ENCODE results near the gene DAAM2.
A peak's percentile ranks its signal among the peaks of the same experiment; 100 is the strongest.

DAAM2 gene

DNA sequence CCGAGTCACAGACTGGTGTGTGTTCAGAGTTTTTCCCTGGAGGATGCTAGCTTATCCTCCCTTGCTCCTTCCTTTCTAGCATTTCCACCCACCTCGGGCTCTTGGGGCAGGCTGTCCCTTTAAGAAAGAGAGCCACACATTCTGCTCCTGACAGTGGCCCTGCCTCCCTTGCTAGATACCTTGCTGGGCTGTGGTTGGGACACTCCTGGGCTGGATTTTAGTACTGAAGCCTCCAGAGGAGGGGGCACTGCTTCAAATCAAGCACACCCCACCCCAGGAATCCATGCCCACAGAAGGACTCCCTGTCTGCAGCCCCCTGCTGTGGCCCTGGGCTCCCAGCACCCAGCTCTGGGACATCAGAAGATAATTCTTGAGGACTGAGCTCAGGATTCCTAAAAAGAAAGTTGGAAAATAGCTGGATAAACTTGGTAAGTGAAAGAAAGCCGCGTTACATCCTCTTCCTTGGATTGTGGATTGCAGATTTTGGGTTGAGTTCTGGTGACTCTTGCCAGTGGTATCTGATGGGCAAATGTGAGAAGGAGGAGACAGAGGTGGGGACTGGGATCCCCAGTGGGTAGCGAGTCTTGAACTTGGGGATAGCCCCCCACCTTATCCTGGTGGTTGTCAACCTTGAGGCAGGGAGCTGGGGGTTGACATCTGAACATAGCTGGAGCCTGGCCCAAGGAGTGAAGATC, 29.0 kb downstream of the DAAM2 start:
- Mint-ChIP-seq H3K27ac (peak overlapping the region in 2 of 3 experiments; percentile 65 to 85), H3K36me3 (ENCODE audit: low read depth) (no peaks in the 10 kb centered on the region), H3K9me3 (no peaks in the 10 kb centered on the region), H3K27me3 (ENCODE audit: low read depth) (peaks cover 13% of the 10 kb centered on the region), H3K4me3 (peak overlapping the region in 1 of 3 experiments; percentile 19), H3K4me1 (peaks cover 50% of the 10 kb centered on the region)
- TF ChIP-seq, protein P1, sequence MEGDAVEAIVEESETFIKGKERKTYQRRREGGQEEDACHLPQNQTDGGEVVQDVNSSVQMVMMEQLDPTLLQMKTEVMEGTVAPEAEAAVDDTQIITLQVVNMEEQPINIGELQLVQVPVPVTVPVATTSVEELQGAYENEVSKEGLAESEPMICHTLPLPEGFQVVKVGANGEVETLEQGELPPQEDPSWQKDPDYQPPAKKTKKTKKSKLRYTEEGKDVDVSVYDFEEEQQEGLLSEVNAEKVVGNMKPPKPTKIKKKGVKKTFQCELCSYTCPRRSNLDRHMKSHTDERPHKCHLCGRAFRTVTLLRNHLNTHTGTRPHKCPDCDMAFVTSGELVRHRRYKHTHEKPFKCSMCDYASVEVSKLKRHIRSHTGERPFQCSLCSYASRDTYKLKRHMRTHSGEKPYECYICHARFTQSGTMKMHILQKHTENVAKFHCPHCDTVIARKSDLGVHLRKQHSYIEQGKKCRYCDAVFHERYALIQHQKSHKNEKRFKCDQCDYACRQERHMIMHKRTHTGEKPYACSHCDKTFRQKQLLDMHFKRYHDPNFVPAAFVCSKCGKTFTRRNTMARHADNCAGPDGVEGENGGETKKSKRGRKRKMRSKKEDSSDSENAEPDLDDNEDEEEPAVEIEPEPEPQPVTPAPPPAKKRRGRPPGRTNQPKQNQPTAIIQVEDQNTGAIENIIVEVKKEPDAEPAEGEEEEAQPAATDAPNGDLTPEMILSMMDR (IDR thresholded peaks at IDR 0.05; ENCODE audit: unreplicated experiment in 3 of 3): no peak

DNA sequence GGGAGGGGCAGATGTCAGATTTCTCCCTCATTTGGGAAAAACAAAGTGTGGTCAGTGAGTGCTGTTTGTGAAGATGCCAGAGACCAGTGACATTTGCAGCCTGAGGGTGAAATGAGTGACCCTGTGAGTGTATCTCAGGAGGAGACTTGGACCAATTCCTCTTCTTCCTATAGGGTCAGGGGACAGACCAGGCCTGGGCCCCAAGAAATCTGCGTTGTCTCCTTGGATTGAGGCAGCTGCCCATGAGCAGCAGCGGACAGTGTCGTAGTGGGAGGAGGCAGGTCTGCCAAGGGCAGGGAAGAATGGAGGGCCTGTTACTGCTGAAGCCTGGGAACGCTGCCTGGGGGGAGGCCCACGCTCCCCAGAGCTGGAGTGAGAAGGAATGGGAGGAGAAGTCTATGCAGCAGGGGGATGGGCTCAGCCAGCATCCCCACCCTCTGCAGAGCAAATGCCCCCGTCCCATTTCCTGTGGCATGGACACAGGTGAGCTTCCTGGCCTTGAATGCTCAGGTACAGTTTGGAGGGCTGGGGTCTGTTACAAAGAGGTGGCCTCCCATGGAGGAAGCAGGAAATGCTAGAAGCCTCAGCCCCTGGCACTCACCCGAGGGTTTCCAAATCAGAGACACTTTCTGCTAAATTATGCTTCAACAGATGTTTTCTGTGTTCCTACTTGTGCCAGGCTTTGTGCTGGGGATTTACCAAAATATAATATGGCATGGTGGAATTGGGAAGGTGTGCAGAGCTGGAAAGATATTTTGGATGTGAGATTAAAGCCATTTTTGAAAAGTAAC, 29.8 kb downstream of the DAAM2 start:
- no peaks in the 10 kb centered on the region for H3K36me3 Mint-ChIP-seq (ENCODE audit: low read depth)
- peak overlapping the region in 1 of 3 experiments; percentile 20 for H3K4me3 Mint-ChIP-seq
- no peaks in the 10 kb centered on the region for H3K9me3 Mint-ChIP-seq
- peaks cover 15% of the 10 kb centered on the region for H3K27me3 Mint-ChIP-seq (ENCODE audit: low read depth)
- peaks cover 50% of the 10 kb centered on the region for H3K4me1 Mint-ChIP-seq
- H3K27ac Mint-ChIP-seq: peak overlapping the region in 2 of 3 experiments; percentile 65 to 85
- TF ChIP-seq, protein P1 (IDR thresholded peaks at IDR 0.05; ENCODE audit: unreplicated experiment in 3 of 3): no peak

DNA sequence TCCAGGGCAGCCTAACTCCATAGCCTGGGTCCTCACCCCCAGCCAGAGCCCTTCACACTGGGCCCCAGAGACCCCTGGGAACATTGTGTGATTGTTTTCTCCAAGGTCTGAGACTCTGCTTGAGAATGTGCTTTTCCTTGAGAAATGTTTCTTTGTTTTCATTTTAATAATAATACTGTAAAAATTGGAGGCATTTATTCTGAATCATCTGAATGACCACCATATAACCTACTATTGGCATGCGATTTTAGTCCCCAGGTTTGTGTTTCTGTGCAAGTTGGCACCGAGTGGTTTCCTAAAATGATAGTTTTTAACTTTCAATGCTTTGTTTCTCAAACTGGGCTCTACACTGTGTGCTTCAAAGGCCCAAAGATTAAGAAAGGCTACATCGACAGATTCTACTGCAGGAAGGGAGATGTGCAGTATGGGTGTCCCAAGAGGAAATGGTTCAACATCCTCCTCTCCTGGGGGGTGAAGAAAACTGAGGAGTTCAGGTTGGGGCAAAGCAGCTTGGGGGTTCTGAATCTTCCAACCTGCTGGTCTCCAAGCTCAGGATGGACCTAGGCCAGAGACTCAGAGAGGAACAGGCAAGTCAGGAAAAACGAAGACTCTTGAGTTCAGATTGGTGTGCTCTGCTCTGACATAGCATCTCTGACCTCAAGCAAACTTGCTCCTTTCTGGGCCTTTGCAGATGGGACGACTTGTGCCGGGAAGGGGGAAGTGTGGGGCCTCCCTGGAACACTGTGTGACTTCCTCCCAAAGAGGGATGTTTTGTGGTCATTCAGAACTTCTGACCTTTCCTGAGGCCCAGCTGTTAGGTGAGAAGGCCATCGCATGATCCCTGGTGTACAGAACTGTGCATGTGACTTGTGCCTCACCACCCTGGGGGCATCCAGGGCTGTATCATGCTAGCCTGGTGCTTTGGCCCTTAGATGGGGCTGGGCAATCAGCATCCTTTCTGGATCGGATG, 31.0 kb downstream of the DAAM2 start:
- H3K4me1 Mint-ChIP-seq: peaks cover 50% of the 10 kb centered on the region
- peak overlapping the region in 2 of 3 experiments; percentile 54 to 85 for H3K27ac Mint-ChIP-seq
- H3K4me3 Mint-ChIP-seq: no peak overlapping the region
- TF ChIP-seq, protein P1 (IDR thresholded peaks at IDR 0.05; ENCODE audit: unreplicated experiment in 3 of 3): no peak
- peaks cover 19% of the 10 kb centered on the region for H3K27me3 Mint-ChIP-seq (ENCODE audit: low read depth)
- no peaks in the 10 kb centered on the region for H3K9me3 Mint-ChIP-seq
- no peaks in the 10 kb centered on the region for H3K36me3 Mint-ChIP-seq (ENCODE audit: low read depth)

DNA sequence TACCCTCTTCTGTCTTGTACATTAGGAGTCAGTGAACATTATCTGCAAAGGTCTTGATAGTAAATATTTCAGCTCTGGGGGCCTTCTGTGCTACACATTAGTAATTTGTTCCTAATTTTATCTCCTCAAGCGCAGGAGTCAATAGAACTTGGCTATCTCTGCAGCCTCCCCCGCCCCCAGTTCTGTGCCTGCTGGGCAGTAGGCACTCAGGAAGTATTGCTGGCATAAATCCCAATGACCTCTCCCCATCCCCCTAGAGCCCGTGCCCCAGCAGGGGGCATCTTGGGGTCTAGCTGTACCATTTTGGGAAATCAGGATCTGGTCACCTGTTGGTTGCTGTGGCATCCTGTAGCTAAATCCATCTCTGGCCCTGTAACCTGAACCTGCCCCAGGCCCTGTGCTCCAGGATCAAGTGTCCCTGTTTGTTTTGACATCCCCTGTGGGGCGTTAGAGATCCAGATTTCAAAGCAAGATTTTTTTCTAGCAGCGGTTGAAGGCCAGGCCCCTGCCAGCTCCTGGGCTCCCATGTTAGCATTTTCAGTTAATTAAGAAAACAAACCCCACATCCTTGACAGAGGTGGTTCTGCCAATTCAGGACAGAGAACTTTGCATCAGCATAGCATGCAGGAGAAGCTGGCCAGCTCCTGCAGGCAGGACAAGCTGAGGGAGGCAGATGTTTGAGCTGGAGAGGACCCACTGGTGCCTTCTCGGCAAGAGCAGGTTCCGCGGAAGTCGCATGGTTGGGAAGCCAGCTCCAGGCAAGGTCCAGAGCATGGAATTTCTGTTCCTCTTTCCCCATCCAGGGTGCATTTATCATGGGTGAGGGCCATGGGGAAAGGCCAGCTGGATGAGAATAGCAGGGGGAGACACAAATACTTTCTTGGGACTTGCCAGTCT, 32.1 kb downstream of the DAAM2 start:
- peak overlapping the region in 1 of 3 experiments; percentile 32 for H3K4me3 Mint-ChIP-seq
- peaks cover 19% of the 10 kb centered on the region for H3K27me3 Mint-ChIP-seq (ENCODE audit: low read depth)
- H3K4me1 Mint-ChIP-seq: peaks cover 43% of the 10 kb centered on the region

More for the DNA sequence above, 32.1 kb downstream of the DAAM2 start:
- H3K27ac Mint-ChIP-seq: peak overlapping the region in 2 of 3 experiments; percentile 37 to 55
- no peaks in the 10 kb centered on the region for H3K36me3 Mint-ChIP-seq (ENCODE audit: low read depth)
- H3K9me3 Mint-ChIP-seq: no peaks in the 10 kb centered on the region
- TF ChIP-seq, protein P1 (IDR thresholded peaks at IDR 0.05; ENCODE audit: unreplicated experiment in 3 of 3): no peak

All from nephron (organoid).